MCF 10A (cell line): ENCODE data around the gene ZNF302. TPM values are rescaled to one million over a fixed set of nuclear protein-coding genes. Genes with fewer than 3 reads are reported as not detected.

Experiments
- BruUV-seq: library from RNA; stranded (reverse); fragments of 400-500 nt; replicated peaks from 2 replicates; lab custom pipeline; 2021; lab: Mats Ljungman, UMichigan
- CTCF ChIA-PET: fragments of 300-600 bp; sonication (Branson Sonifier 250); formaldehyde crosslinking; extraction: SDS; loops from one replicate; lab custom pipeline; 2021; ENCODE audit warnings: antibody characterized with exemption, inconsistent platforms; lab: Yijun Ruan, JAX
- POLR2A ChIA-PET: fragments of 300-600, 350-650 bp; sonication (Branson Sonifier 250); formaldehyde crosslinking; extraction: SDS; loops from one replicate; lab custom pipeline; 2020; ENCODE audit warnings: antibody characterized with exemption, inconsistent platforms; lab: Yijun Ruan, JAX
- DNase-seq: peaks from one replicate; pipeline ENCODE4 v3.0.0-alpha.2; 2018; ENCODE audit not compliant: unreplicated experiment
- H3K27ac Mint-ChIP-seq: one replicate; pipeline ENCODE4 v1.8.0; 2022; ENCODE audit warnings: mild to moderate bottlenecking, low read depth, mixed read lengths; ENCODE audit not compliant: unreplicated experiment
- H3K27me3 Mint-ChIP-seq: one replicate; pipeline ENCODE4 v1.8.0; 2022; ENCODE audit warnings: mixed read lengths; ENCODE audit not compliant: insufficient read depth, unreplicated experiment
- H3K36me3 Mint-ChIP-seq: one replicate; pipeline ENCODE4 v1.8.0; 2022; ENCODE audit warnings: mild to moderate bottlenecking, moderate library complexity, mixed read lengths; ENCODE audit not compliant: insufficient read depth, unreplicated experiment
- H3K4me1 Mint-ChIP-seq: one replicate; pipeline ENCODE4 v1.8.0; 2022; ENCODE audit warnings: mixed read lengths; ENCODE audit not compliant: insufficient read depth, unreplicated experiment
- H3K4me3 Mint-ChIP-seq: one replicate; pipeline ENCODE4 v1.8.0; 2022; ENCODE audit warnings: mild to moderate bottlenecking, moderate library complexity, mixed read lengths; ENCODE audit not compliant: unreplicated experiment
- H3K9me3 Mint-ChIP-seq: one replicate; pipeline ENCODE4 v1.8.0; 2022; ENCODE audit warnings: mixed read lengths; ENCODE audit not compliant: unreplicated experiment
- CTCF ChIP-seq: fragments of 200-600 bp; IDR thresholded peaks from one replicate; pipeline ENCODE4 v1.8.0; 2022; ENCODE audit warnings: antibody characterized with exemption, mild to moderate bottlenecking; ENCODE audit not compliant: unreplicated experiment
- intact Hi-C: fragments of 100-400 bp; cut with micrococcal nuclease; formaldehyde crosslinking; loops from 2 replicates; pipeline ENCODE4 v1.14.1; 2022
- total RNA-seq: library from RNA; stranded (reverse); gene quantifications from 2 replicates; pipeline ENCODE4 v1.2.3, GENCODE V29; 2022

ZNF302 gene
- total RNA-seq, 1 experiment from 2014 or later, result 3.9 TPM

GRCh38 chr19:34692549-34692948 is 15.1 kb downstream of the ZNF302 start:
- peaks cover 29% of the 10 kb centered on the region for H3K9me3 Mint-ChIP-seq
- CTCF ChIA-PET, result no interaction called here
- no peak overlapping the region for H3K4me3 Mint-ChIP-seq

GRCh38 chr19:34707661-34708060 is 30.2 kb downstream of the ZNF302 start:
- Mint-ChIP-seq H3K27ac (no peak overlapping the region), H3K9me3 (peaks cover 6% of the 10 kb centered on the region), H3K27me3 (no peaks in the 10 kb centered on the region), H3K4me3 (no peak overlapping the region), H3K4me1 (peaks cover 4% of the 10 kb centered on the region), H3K36me3 (no peaks in the 10 kb centered on the region)
- no peak for TF ChIP-seq CTCF
- ChIA-PET CTCF (interaction anchor here (1.0 kb wide), 1 partner anchor 64 kb away, joined by 3 read pairs; no protein-coding TSS in a partner anchor), POLR2A (no interaction called here)
- no TSS peak for BruUV-seq
- DNase-seq, result no peak
- intact Hi-C loops, result no loop called here

More at GRCh38 chr19:34692549-34692948, 15.1 kb downstream of the ZNF302 start:
- DNase-seq, result no peak
- BruUV-seq, result no TSS peak
- no peak for TF ChIP-seq CTCF
- POLR2A ChIA-PET, result no interaction called here
- H3K36me3 Mint-ChIP-seq, result peaks cover 4% of the 10 kb centered on the region
- H3K27ac Mint-ChIP-seq, result no peak overlapping the region
- intact Hi-C loops, result no loop called here
- no peaks in the 10 kb centered on the region for H3K27me3 Mint-ChIP-seq
- peaks cover 5% of the 10 kb centered on the region for H3K4me1 Mint-ChIP-seq

GRCh38 chr19:34711890-34712289 is 34.4 kb downstream of the ZNF302 start:
- ChIA-PET POLR2A (interaction anchor here (0.6 kb wide), 1 partner anchor 272 kb away, joined by 4 read pairs; no protein-coding TSS in a partner anchor), CTCF (interaction anchor here (0.5 to 2.7 kb wide), 21 partner anchors 13 to 934 kb away, joined by 3 to 17 read pairs (median 4); no protein-coding TSS in a partner anchor)
- H3K9me3 Mint-ChIP-seq, result peaks cover 14% of the 10 kb centered on the region
- no peak for TF ChIP-seq CTCF
- H3K27me3 Mint-ChIP-seq, result no peaks in the 10 kb centered on the region
- H3K36me3 Mint-ChIP-seq, result no peaks in the 10 kb centered on the region
- H3K4me3 Mint-ChIP-seq, result no peak overlapping the region
- BruUV-seq, result no TSS peak
- intact Hi-C loops, result loop anchor here (1.0 to 5.0 kb wide), 3 partner anchors 73 to 670 kb away; no protein-coding TSS in a partner anchor
- no peak overlapping the region for H3K27ac Mint-ChIP-seq
- H3K4me1 Mint-ChIP-seq, result peaks cover 6% of the 10 kb centered on the region
- DNase-seq, result no peak

- peak; percentile 68 for TF ChIP-seq CTCF
- no peak overlapping the region for H3K27ac Mint-ChIP-seq
- no peak overlapping the region for H3K4me3 Mint-ChIP-seq
- H3K4me1 Mint-ChIP-seq, result peaks cover 6% of the 10 kb centered on the region
- intact Hi-C loops, result loop anchor here (1.0 to 5.0 kb wide), 3 partner anchors 73 to 670 kb away; no protein-coding TSS in a partner anchor
- no peaks in the 10 kb centered on the region for H3K27me3 Mint-ChIP-seq
- POLR2A ChIA-PET, result interaction anchor here (0.6 kb wide), 1 partner anchor 30 kb away, joined by 4 read pairs; no protein-coding TSS in a partner anchor
- H3K9me3 Mint-ChIP-seq, result peaks cover 14% of the 10 kb centered on the region
- CTCF ChIA-PET, result interaction anchor here (0.5 to 2.7 kb wide), 34 partner anchors 9 to 1283 kb away, joined by 3 to 17 read pairs (median 4); no protein-coding TSS in a partner anchor
- no peaks in the 10 kb centered on the region for H3K36me3 Mint-ChIP-seq
- no TSS peak for BruUV-seq
- DNase-seq, result peak; percentile 86
Observed at GRCh38 chr19:34712395-34713261, 35.1 kb downstream of the ZNF302 start.
